HepG2 (cell line): Measurements from ENCODE around the gene RAD21L1. TPM values are rescaled to one million over a fixed set of nuclear protein-coding genes. Genes with fewer than 3 reads are reported as not detected.

ENCODE experiments used
- CEBPB ChIP-seq: IDR thresholded peaks from 2 replicates; pipeline ENCODE4 v1.6.1; 2011; ENCODE audit warnings: low read depth, low read length, improper control_type of control experiment, borderline replicate concordance
- CEBPZ ChIP-seq: IDR thresholded peaks from 2 replicates; pipeline ENCODE4 v1.6.1; 2012; ENCODE audit warnings: low read length, improper control_type of control experiment
- CENPBD1 ChIP-seq: sonication (generic); formaldehyde crosslinking; IDR thresholded peaks from 2 replicates; pipeline ENCODE4 v1.8.0; 2022; ENCODE audit warnings: missing genetic modification reagents, low read depth, mild to moderate bottlenecking, borderline replicate concordance
- ETV5 ChIP-seq: IDR thresholded peaks from 2 replicates; pipeline ENCODE4 v1.6.1; 2018; ENCODE audit warnings: missing biosample characterization, missing genetic modification reagents, inconsistent platforms, borderline replicate concordance
- HMGA1 ChIP-seq: sonication (generic); formaldehyde crosslinking; conservative IDR thresholded peaks from 2 replicates; pipeline ENCODE4 v1.4.0; 2020; ENCODE audit warnings: missing genetic modification reagents
- HOXA9 ChIP-seq: sonication (generic); formaldehyde crosslinking; IDR thresholded peaks from 2 replicates; pipeline ENCODE4 v1.8.1; 2022; ENCODE audit warnings: missing genetic modification reagents, mild to moderate bottlenecking, moderate library complexity, borderline replicate concordance
- MYNN ChIP-seq: sonication (generic); formaldehyde crosslinking; IDR thresholded peaks from 2 replicates; pipeline ENCODE4 v1.4.0; 2020; ENCODE audit warnings: mild to moderate bottlenecking, low read depth, missing genetic modification reagents
- NR2F1 ChIP-seq, 2 experiments: fragments of 450-650 bp in 1 of 2; formaldehyde crosslinking in 1 of 2; IDR thresholded peaks; 2 replicates each; pipeline versions ENCODE4 v1.5.0 to v1.6.1; 2016 to 2020; ENCODE audit warnings: mild to moderate bottlenecking in 1 of 2, missing compliant biosample characterization in 1 of 2, missing genetic modification reagents in 1 of 2, moderate library complexity in 1 of 2
- PREB ChIP-seq: sonication (generic); formaldehyde crosslinking; IDR thresholded peaks from 2 replicates; pipeline ENCODE4 v1.4.0; 2020; ENCODE audit warnings: missing genetic modification reagents
- RNF2 ChIP-seq: fragments of 450-650 bp; conservative IDR thresholded peaks from 2 replicates; pipeline ENCODE4 v1.6.1; 2016; ENCODE audit warnings: low read depth
- RORA ChIP-seq: sonication (generic); formaldehyde crosslinking; IDR thresholded peaks from 2 replicates; pipeline ENCODE4 v1.5.0; 2020; ENCODE audit warnings: mild to moderate bottlenecking, missing genetic modification reagents, moderate library complexity
- SKI ChIP-seq: fragments of 450-650 bp; IDR thresholded peaks from one replicate; pipeline ENCODE4 v1.6.1; 2018; ENCODE audit warnings: mild to moderate bottlenecking; ENCODE audit not compliant: partially characterized antibody
- SMARCC2 ChIP-seq: fragments of 450-650 bp; IDR thresholded peaks from 2 replicates; pipeline ENCODE4 v1.6.1; 2017; ENCODE audit warnings: antibody characterized with exemption, mild to moderate bottlenecking
- SRSF4 ChIP-seq: fragments of 200-400 bp; formaldehyde crosslinking; IDR thresholded peaks from one replicate; pipeline ENCODE4 v1.6.1; 2018; ENCODE audit warnings: mild to moderate bottlenecking, low read depth, low read length, moderate library complexity; ENCODE audit not compliant: poor library complexity, severe bottlenecking
- TP53 ChIP-seq: sonication (generic); formaldehyde crosslinking; conservative IDR thresholded peaks from 2 replicates; pipeline ENCODE4 v1.4.0; 2020; ENCODE audit warnings: missing genetic modification reagents
- TSC22D2 ChIP-seq: sonication (generic); formaldehyde crosslinking; IDR thresholded peaks from 2 replicates; pipeline ENCODE4 v1.5.1; 2020; ENCODE audit warnings: missing genetic modification reagents, mild to moderate bottlenecking, borderline replicate concordance
- ZFP37 ChIP-seq: sonication (generic); formaldehyde crosslinking; IDR thresholded peaks from 2 replicates; pipeline ENCODE4 v1.4.0; 2020; ENCODE audit warnings: missing genetic modification reagents, borderline replicate concordance
- ZMYM2 ChIP-seq: sonication (generic); formaldehyde crosslinking; IDR thresholded peaks from 2 replicates; pipeline ENCODE4 v1.8.0; 2022; ENCODE audit warnings: mild to moderate bottlenecking, missing genetic modification reagents
- ZNF282 ChIP-seq: fragments of 450-650 bp; IDR thresholded peaks from 2 replicates; pipeline ENCODE4 v1.6.1; 2018; ENCODE audit not compliant: partially characterized antibody
- ZNF446 ChIP-seq: sonication (generic); formaldehyde crosslinking; IDR thresholded peaks from 2 replicates; pipeline ENCODE4 v1.5.0; 2020; ENCODE audit warnings: mild to moderate bottlenecking, missing genetic modification reagents
- ZNF496 ChIP-seq: sonication (generic); formaldehyde crosslinking; IDR thresholded peaks from 2 replicates; pipeline ENCODE4 v1.8.1; 2023; ENCODE audit warnings: mild to moderate bottlenecking, moderate library complexity, missing genetic modification reagents; ENCODE audit not compliant: insufficient replicate concordance
- ZNF530 ChIP-seq: sonication (generic); formaldehyde crosslinking; IDR thresholded peaks from 2 replicates; pipeline ENCODE4 v1.5.0; 2020; ENCODE audit warnings: low read depth, mild to moderate bottlenecking, missing genetic modification reagents
- ZNF563 ChIP-seq: sonication (generic); formaldehyde crosslinking; IDR thresholded peaks from 2 replicates; pipeline ENCODE4 v1.8.0; 2022; ENCODE audit warnings: mild to moderate bottlenecking, moderate library complexity, missing genetic modification reagents
- ZNF580 ChIP-seq: IDR thresholded peaks from 2 replicates; pipeline ENCODE4 v1.6.1; 2016; ENCODE audit warnings: low read depth, borderline replicate concordance
- ZNF616 ChIP-seq: sonication (generic); formaldehyde crosslinking; IDR thresholded peaks from 2 replicates; pipeline ENCODE4 v1.5.0; 2020; ENCODE audit warnings: low read depth, mild to moderate bottlenecking, missing genetic modification reagents
- ZNF703 ChIP-seq: sonication (generic); formaldehyde crosslinking; IDR thresholded peaks from 2 replicates; pipeline ENCODE4 v1.5.1; 2020; ENCODE audit warnings: missing genetic modification reagents, mild to moderate bottlenecking, moderate library complexity, borderline replicate concordance
- polyA plus RNA-seq, 8 experiments: library from polyadenylated mRNA; depleted of rRNA in 3 of 8; stranded (reverse) in 7 of 8; unstranded in 1 of 8; fragments of >200 nt; fragmentation: Illumina TruSeq in 4 of 8; extraction: Trizol in 4 of 8; gene quantifications; 2 replicates each; pipeline versions ENCODE4 v1.2.1 to v1.2.3, GENCODE V29; 2011 to 2016; ENCODE audit warnings: low read depth in 4 of 8, missing spikeins in 1 of 8, mixed read lengths in 1 of 8; ENCODE audit not compliant: insufficient read depth in 1 of 8
- total RNA-seq, 5 experiments: library from RNA; depleted of rRNA; stranded (reverse); fragments of >200 nt; fragmentation: Illumina TruSeq; extraction: Trizol; gene quantifications; 2 replicates each; pipeline ENCODE4 v1.2.3, GENCODE V29; 2016; ENCODE audit warnings: low read depth in 1 of 5

Gene RAD21L1
- total and polyA plus RNA-seq, 2 of the 13 experiments (the other 11 are each of a cell fraction or from before 2014, with no cell fraction given) = not detected

GRCh38 chr20:1187605-1188171 is 38.2 kb upstream of the RAD21L1 start (continued):
- TF ChIP-seq ZNF703 (CRISPR knock-in tag) (no peak), TP53 (CRISPR knock-in tag) (no peak), CEBPZ (no peak), ZMYM2 (no peak), TSC22D2 (CRISPR knock-in tag) (0 out of 2 replicates have a peak, but pooled peaks have one; percentile 24), RNF2 (no peak; the same call in 1 of the 2 replicates), HMGA1 (CRISPR knock-in tag) (no peak), ZNF282 (no peak), SRSF4 (no peak), SMARCC2 (no peak), SKI (peak; percentile 27), ZNF496 (CRISPR knock-in tag) (no peak), ZNF446 (CRISPR knock-in tag) (no peak), ZFP37 (CRISPR knock-in tag) (no peak), ZNF580 (CRISPR knock-in tag) (no peak), ZNF530 (no peak), RORA (no peak), ETV5 (peak; percentile 31; the same call in 1 of the 2 replicates), HOXA9 (no peak), ZNF563 (no peak), CENPBD1 (CRISPR knock-in tag) (no peak), CEBPB (peak; percentile 58), MYNN (no peak), NR2F1 (CRISPR knock-in tag; IDR thresholded peaks at IDR 0.05) (peak; percentile 77 to 80), ZNF616 (CRISPR knock-in tag) (no peak), PREB (CRISPR knock-in tag) (no peak)
